Endothelial cell (in vitro differentiated cells): Measurements from ENCODE around the gene CTDSPL2. TPM values are rescaled to one million over a fixed set of nuclear protein-coding genes. Genes with fewer than 3 reads are reported as not detected.
A peak's percentile ranks its signal among the peaks of the same experiment; 100 is the strongest.

Experiments used
- DNase-seq: peaks from one replicate; pipeline ENCODE4 v3.0.0; 2021; ENCODE audit warnings: low spot score
- H3K27ac Mint-ChIP-seq: one replicate; pipeline ENCODE4 v1.8.0; 2021; ENCODE audit warnings: mixed read lengths, inconsistent platforms; ENCODE audit not compliant: unreplicated experiment
- H3K27me3 Mint-ChIP-seq: one replicate; pipeline ENCODE4 v1.8.0; 2021; ENCODE audit warnings: mild to moderate bottlenecking, moderate library complexity, mixed read lengths, inconsistent platforms; ENCODE audit not compliant: unreplicated experiment
- H3K36me3 Mint-ChIP-seq: one replicate; pipeline ENCODE4 v1.8.0; 2021; ENCODE audit warnings: mild to moderate bottlenecking, low read depth, mixed read lengths, inconsistent platforms; ENCODE audit not compliant: unreplicated experiment
- H3K4me1 Mint-ChIP-seq: one replicate; pipeline ENCODE4 v1.8.0; 2021; ENCODE audit warnings: mild to moderate bottlenecking, mixed read lengths, inconsistent platforms; ENCODE audit not compliant: unreplicated experiment
- H3K4me3 Mint-ChIP-seq: one replicate; pipeline ENCODE4 v1.8.0; 2021; ENCODE audit warnings: mild to moderate bottlenecking, mixed read lengths, inconsistent platforms; ENCODE audit not compliant: unreplicated experiment
- H3K9me3 Mint-ChIP-seq: one replicate; pipeline ENCODE4 v1.8.0; 2021; ENCODE audit warnings: mixed read lengths, inconsistent platforms; ENCODE audit not compliant: unreplicated experiment
- CTCF ChIP-seq: fragments of 200-600 bp; sonication (generic); IDR thresholded peaks from one replicate; pipeline ENCODE4 v1.5.0; 2021; ENCODE audit warnings: antibody characterized with exemption; ENCODE audit not compliant: unreplicated experiment
- long read RNA-seq: library from polyadenylated mRNA; unstranded; transcript quantifications from one replicate; pipeline ENCODE4 v2.0.0, GENCODE V29; 2020; ENCODE audit not compliant: unreplicated experiment
- total RNA-seq: library from RNA; stranded (reverse); fragmentation: NEBNext Ultra II Directional; extraction: Animal tissue kit (Norgen Biotek cat#: 25700); gene quantifications from one replicate; pipeline ENCODE4 v1.2.1, GENCODE V29; 2021; ENCODE audit not compliant: unreplicated experiment

The CTDSPL2 gene
- 40.9 TPM for total RNA-seq
- long read RNA-seq, full-length matches to known transcripts, result 4 of 4 reads
- long read RNA-seq, partial matches to known transcripts, result 0 of 4 reads
- long read RNA-seq, other reads (novel, unspliced or antisense), result 0 of 4 reads

DNA sequence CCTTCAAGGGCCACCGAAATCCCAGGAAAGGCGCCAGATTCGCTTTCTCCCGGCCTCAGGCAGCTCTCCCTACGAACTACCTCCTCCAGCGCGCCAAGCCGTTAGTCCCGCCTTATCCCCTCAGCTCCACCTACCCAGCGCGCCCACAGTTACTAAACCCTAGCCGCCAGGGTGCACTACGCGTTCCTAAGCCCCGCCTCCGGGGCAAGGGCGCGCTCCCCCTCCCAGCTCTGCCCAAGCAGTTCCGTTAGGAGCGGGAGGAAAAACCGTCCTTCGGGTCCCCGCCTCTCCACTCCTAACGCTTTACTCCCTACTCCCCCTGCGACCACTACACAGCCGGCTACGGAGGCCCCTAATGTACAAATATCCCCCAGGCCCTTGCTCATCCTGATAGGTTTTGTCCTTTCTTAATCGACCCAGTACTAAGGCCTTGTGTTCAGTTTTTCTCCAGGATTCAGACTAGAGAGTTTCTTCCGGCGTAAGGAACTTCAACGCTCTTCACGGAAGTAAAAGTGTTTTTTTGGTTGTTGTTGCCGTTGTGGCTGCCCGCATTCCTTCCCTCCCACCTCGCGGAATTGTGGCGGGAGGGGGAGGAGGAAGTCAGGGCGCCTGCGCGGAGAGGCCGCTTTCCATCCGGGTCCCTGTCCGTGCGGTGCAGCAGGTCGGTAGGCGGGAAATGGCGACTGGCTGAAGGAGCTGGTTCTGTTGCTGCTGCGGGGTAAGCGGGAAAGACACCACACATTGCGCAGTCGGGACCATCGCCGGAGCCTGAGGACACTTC lies at the start of gene CTDSPL2:
Gene CTDSPL2, plus strand, starts transcription at position 655 of the 781 bp plus-strand sequence. CDS start 31,386 bp downstream, outside the sequence.
- DNase-seq, result peak; percentile 96
- Mint-ChIP-seq H3K36me3 (no peaks in the 10 kb centered on the region), H3K27me3 (peaks cover 12% of the 10 kb centered on the region), H3K4me1 (peaks cover 17% of the 10 kb centered on the region), H3K4me3 (peak within 1 kb of the TSS; percentile 98), H3K9me3 (no peaks in the 10 kb centered on the region), H3K27ac (peak within 1 kb of the TSS; percentile 100)
- no peak for TF ChIP-seq CTCF

DNA sequence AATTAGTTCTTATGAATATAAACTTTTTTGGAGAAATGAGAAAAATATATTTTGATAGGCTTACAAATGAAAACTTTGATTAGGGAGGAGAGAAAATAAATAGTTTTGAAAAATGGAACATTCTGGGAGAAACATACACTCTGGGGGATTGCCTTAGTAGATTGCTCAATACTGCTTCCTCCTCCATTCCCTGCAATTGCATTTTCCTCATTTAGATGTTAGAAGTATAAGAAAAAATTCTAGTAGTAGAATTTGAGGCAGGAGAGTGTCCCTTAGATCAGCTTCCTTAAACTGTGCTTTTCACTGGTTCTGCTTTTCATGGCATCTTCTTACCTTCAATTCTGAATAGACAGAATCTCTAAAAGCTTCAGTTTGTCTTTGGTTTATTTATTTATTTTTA lies 46.2 kb upstream of the CTDSPL2 start:
- no peaks in the 10 kb centered on the region for H3K4me1 Mint-ChIP-seq
- no peak for TF ChIP-seq CTCF
- no peaks in the 10 kb centered on the region for H3K36me3 Mint-ChIP-seq
- no peak for DNase-seq
- no peaks in the 10 kb centered on the region for H3K27me3 Mint-ChIP-seq
- H3K4me3 Mint-ChIP-seq, result no peak overlapping the region
- no peaks in the 10 kb centered on the region for H3K9me3 Mint-ChIP-seq
- no peak overlapping the region for H3K27ac Mint-ChIP-seq

DNA sequence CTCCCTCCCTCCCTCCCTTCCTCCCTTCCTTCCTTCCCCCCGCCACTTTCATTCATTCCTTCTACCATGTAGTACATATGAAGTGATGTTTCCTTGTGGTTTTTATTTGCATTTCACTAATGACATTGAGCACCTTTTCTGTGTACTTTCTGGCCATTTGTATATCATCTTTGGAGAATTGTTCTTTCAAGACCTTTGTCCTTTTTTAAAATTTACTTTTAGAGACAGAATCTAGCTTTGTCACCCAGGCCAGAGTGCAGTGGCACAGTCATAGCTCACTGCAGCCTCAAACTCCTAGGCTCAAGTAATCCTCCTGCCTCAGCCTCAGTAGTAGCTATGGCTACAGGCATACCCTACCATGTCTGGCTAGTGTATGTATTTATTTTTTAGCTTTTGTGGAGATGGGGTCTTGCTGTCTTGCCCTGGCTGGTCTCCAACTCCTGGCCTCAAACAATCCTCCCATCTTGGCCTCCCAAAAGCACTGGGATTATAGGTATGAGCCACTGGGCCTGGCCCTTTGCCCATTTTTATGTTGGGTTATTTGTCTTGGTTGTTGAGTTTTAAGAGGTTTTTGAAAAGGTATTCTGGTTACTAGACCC lies 42.0 kb upstream of the CTDSPL2 start:
- Mint-ChIP-seq H3K9me3 (no peaks in the 10 kb centered on the region), H3K27me3 (no peaks in the 10 kb centered on the region), H3K4me1 (no peaks in the 10 kb centered on the region), H3K4me3 (no peak overlapping the region), H3K36me3 (no peaks in the 10 kb centered on the region), H3K27ac (no peak overlapping the region)
- no peak for DNase-seq
- TF ChIP-seq CTCF, result no peak

GRCh38 chr15:44394062-44394461 lies 33.4 kb upstream of the CTDSPL2 start:
- Mint-ChIP-seq H3K4me1 (no peaks in the 10 kb centered on the region), H3K4me3 (no peak overlapping the region), H3K36me3 (no peaks in the 10 kb centered on the region), H3K9me3 (no peaks in the 10 kb centered on the region), H3K27ac (no peak overlapping the region), H3K27me3 (no peaks in the 10 kb centered on the region)
- TF ChIP-seq CTCF, result no peak
- no peak for DNase-seq

- no peak for TF ChIP-seq CTCF
- no peak overlapping the region for H3K27ac Mint-ChIP-seq
Measured at GRCh38 chr15:44394562-44394961, 32.9 kb upstream of the CTDSPL2 start.

More at GRCh38 chr15:44394562-44394961, 32.9 kb upstream of the CTDSPL2 start:
- Mint-ChIP-seq H3K9me3 (no peaks in the 10 kb centered on the region), H3K4me1 (no peaks in the 10 kb centered on the region), H3K36me3 (no peaks in the 10 kb centered on the region), H3K4me3 (no peak overlapping the region), H3K27me3 (no peaks in the 10 kb centered on the region)
- DNase-seq, result no peak
